Measurements from ENCODE around the gene RSL24D1. TPM values are rescaled to one million over a fixed set of nuclear protein-coding genes. Genes with fewer than 3 reads are reported as not detected.

RSL24D1 gene
- total and polyA plus RNA-seq, 2 of the 13 experiments (the other 11 are each of a cell fraction or from before 2014, with no cell fraction given): 58.8 to 100.0 TPM

GRCh38 chr15:55183679-55184078 is 13.1 kb downstream of the RSL24D1 start (continued):
- TF ChIP-seq TERF1 (CRISPR knock-in tag; IDR thresholded peaks at IDR 0.05) (no peak), SOX13 (IDR thresholded peaks at IDR 0.05) (no peak), SOX13 (CRISPR knock-in tag; conservative IDR thresholded peaks at IDR 0.05 in 1 of 2, IDR thresholded peaks at IDR 0.05 in 1 of 2) (no peak), TCF12 (IDR thresholded peaks at IDR 0.05) (no peak), TCF12 (CRISPR knock-in tag; IDR thresholded peaks at IDR 0.05) (no peak), POLR2AphosphoS2 (IDR thresholded peaks at IDR 0.05; ENCODE audit: low read depth, low read length) (no peak), THYN1 (CRISPR knock-in tag; IDR thresholded peaks at IDR 0.05; ENCODE audit: borderline replicate concordance, low read depth) (no peak)
- TF ChIP-seq, protein P1, sequence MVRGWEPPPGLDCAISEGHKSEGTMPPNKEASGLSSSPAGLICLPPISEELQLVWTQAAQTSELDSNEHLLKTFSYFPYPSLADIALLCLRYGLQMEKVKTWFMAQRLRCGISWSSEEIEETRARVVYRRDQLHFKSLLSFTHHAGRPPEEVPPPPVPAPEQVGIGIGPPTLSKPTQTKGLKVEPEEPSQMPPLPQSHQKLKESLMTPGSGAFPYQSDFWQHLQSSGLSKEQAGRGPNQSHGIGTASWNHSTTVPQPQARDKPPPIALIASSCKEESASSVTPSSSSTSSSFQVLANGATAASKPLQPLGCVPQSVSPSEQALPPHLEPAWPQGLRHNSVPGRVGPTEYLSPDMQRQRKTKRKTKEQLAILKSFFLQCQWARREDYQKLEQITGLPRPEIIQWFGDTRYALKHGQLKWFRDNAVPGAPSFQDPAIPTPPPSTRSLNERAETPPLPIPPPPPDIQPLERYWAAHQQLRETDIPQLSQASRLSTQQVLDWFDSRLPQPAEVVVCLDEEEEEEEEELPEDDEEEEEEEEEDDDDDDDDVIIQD (CRISPR knock-in tag; IDR thresholded peaks at IDR 0.05; ENCODE audit: low read depth): no peak

GRCh38 chr15:55179141-55179540 is 17.6 kb downstream of the RSL24D1 start:
- intact Hi-C loops (cut with micrococcal nuclease; ENCODE audit: unreplicated experiment): no loop called here
- Histone ChIP-seq H4K20me1 (ENCODE audit: insufficient read depth, low read length) (no peaks in the 10 kb centered on the region), H3K4me2 (ENCODE audit: low read depth, low read length) (no peak overlapping the region), H2AFZ (ENCODE audit: low read length) (no peak overlapping the region), H3K9me3 (ENCODE audit: low read length) (no peaks in the 10 kb centered on the region), H3K4me3 (replicated peaks in 1 of 3; ENCODE audit: insufficient read depth in 1 of 3, low read depth in 2 of 3, low read length in 3 of 3) (no peak overlapping the region), H3K9ac (ENCODE audit: insufficient read depth, low read depth, low read length) (no peak overlapping the region), H3K36me3 (replicated peaks in 1 of 2; ENCODE audit: control insufficient read depth in 1 of 2, insufficient read depth in 2 of 2, low read length in 2 of 2) (peaks cover 9 to 46% of the 10 kb centered on the region in 2 experiments), H3K27ac (ENCODE audit: extremely low read length, insufficient read depth, low read length) (no peak overlapping the region), H3K4me1 (ENCODE audit: insufficient read depth, low read length) (no peaks in the 10 kb centered on the region), H3K27me3 (ENCODE audit: control insufficient read depth in 1 of 2, insufficient read depth in 2 of 2, low read length in 2 of 2) (no peaks in the 10 kb centered on the region), H3K79me2 (ENCODE audit: insufficient read depth, low read length) (no peaks in the 10 kb centered on the region)
- in situ Hi-C loops (cut with HindIII; ENCODE audit: extremely low pct_ligation_motif_present, low pct_unique_long_range_greater_than_20kb): no loop called here
- DNase-seq (ENCODE audit: low spot score) (no peak), FAIRE-seq (no peak), ATAC-seq (no peak)
- no TSS peak for BruUV-seq (replicated peaks)
- CTCF ChIA-PET (ENCODE audit: low intra/inter-chr PET ratio, low total read pairs): no interaction called here
- POLR2A ChIA-PET: no interaction called here
- no peak for TF ChIP-seq SNRNP70 (IDR thresholded peaks at IDR 0.05; ENCODE audit: low read depth, low read length)
- no peak for TF ChIP-seq MAFF (IDR thresholded peaks at IDR 0.05; ENCODE audit: low read depth, low read length)
- TF ChIP-seq KDM3A (CRISPR knock-in tag; IDR thresholded peaks at IDR 0.05; ENCODE audit: low read depth): no peak
- TF ChIP-seq, protein P2, sequence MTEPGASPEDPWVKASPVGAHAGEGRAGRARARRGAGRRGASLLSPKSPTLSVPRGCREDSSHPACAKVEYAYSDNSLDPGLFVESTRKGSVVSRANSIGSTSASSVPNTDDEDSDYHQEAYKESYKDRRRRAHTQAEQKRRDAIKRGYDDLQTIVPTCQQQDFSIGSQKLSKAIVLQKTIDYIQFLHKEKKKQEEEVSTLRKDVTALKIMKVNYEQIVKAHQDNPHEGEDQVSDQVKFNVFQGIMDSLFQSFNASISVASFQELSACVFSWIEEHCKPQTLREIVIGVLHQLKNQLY (CRISPR knock-in tag; IDR thresholded peaks at IDR 0.05): no peak
- TF ChIP-seq MED8 (CRISPR knock-in tag; IDR thresholded peaks at IDR 0.05; ENCODE audit: insufficient replicate concordance): no peak
- no peak for TF ChIP-seq ZNF773 (CRISPR knock-in tag; IDR thresholded peaks at IDR 0.05; ENCODE audit: borderline replicate concordance)
- no peak for TF ChIP-seq ZNF660 (CRISPR knock-in tag; IDR thresholded peaks at IDR 0.05; ENCODE audit: borderline replicate concordance, low read depth)
- TF ChIP-seq, protein P3, sequence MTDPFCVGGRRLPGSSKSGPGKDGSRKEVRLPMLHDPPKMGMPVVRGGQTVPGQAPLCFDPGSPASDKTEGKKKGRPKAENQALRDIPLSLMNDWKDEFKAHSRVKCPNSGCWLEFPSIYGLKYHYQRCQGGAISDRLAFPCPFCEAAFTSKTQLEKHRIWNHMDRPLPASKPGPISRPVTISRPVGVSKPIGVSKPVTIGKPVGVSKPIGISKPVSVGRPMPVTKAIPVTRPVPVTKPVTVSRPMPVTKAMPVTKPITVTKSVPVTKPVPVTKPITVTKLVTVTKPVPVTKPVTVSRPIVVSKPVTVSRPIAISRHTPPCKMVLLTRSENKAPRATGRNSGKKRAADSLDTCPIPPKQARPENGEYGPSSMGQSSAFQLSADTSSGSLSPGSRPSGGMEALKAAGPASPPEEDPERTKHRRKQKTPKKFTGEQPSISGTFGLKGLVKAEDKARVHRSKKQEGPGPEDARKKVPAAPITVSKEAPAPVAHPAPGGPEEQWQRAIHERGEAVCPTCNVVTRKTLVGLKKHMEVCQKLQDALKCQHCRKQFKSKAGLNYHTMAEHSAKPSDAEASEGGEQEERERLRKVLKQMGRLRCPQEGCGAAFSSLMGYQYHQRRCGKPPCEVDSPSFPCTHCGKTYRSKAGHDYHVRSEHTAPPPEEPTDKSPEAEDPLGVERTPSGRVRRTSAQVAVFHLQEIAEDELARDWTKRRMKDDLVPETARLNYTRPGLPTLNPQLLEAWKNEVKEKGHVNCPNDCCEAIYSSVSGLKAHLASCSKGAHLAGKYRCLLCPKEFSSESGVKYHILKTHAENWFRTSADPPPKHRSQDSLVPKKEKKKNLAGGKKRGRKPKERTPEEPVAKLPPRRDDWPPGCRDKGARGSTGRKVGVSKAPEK (CRISPR knock-in tag; IDR thresholded peaks at IDR 0.05; ENCODE audit: borderline replicate concordance): no peak
- no peak for TF ChIP-seq KDM1A (CRISPR knock-in tag; IDR thresholded peaks at IDR 0.05)
- TF ChIP-seq ZBTB1 (CRISPR knock-in tag; IDR thresholded peaks at IDR 0.05; ENCODE audit: borderline replicate concordance): no peak
- no peak for TF ChIP-seq ZNF749 (CRISPR knock-in tag; IDR thresholded peaks at IDR 0.05; ENCODE audit: borderline replicate concordance)
- TF ChIP-seq ZNF251 (CRISPR knock-in tag; IDR thresholded peaks at IDR 0.05): no peak

All from HepG2 (cell line).